ENCODE results near the gene FAM98C.

- TF ChIP-seq CTCF (IDR thresholded peaks at IDR 0.05) (no peak), FOXK1 (CRISPR knock-in tag; IDR thresholded peaks at IDR 0.05) (no peak), MAX (CRISPR knock-in tag; IDR thresholded peaks at IDR 0.05) (no peak), ZNF423 (CRISPR knock-in tag; IDR thresholded peaks at IDR 0.05) (no peak), USF1 (CRISPR knock-in tag; IDR thresholded peaks at IDR 0.05) (no peak), STAT6 (CRISPR knock-in tag; conservative IDR thresholded peaks at IDR 0.05; ENCODE audit: low read depth) (no peak), KAT7 (CRISPR knock-in tag; IDR thresholded peaks at IDR 0.05; ENCODE audit: borderline replicate concordance) (no peak), ZNF232 (CRISPR knock-in tag; IDR thresholded peaks at IDR 0.05) (no peak), SP1 (CRISPR knock-in tag; conservative IDR thresholded peaks at IDR 0.05) (no peak), CREB1 (CRISPR knock-in tag; IDR thresholded peaks at IDR 0.05) (no peak), CBFB (CRISPR knock-in tag; IDR thresholded peaks at IDR 0.05; ENCODE audit: low read depth) (no peak), ZNF138 (CRISPR knock-in tag; conservative IDR thresholded peaks at IDR 0.05) (no peak)
Measured at GRCh38 chr19:38457690-38458405, 55.0 kb downstream of the FAM98C start.

Data from WTC11 (cell line).